ENCODE data around the gene COL17A1. TPM values are rescaled to one million over a fixed set of nuclear protein-coding genes. Genes with fewer than 3 reads are reported as not detected.

Gene COL17A1
- total RNA-seq, 3 donors from 2014 or later (not counting 1 experiment from before 2014, with no cell fraction given) = not detected

DNA sequence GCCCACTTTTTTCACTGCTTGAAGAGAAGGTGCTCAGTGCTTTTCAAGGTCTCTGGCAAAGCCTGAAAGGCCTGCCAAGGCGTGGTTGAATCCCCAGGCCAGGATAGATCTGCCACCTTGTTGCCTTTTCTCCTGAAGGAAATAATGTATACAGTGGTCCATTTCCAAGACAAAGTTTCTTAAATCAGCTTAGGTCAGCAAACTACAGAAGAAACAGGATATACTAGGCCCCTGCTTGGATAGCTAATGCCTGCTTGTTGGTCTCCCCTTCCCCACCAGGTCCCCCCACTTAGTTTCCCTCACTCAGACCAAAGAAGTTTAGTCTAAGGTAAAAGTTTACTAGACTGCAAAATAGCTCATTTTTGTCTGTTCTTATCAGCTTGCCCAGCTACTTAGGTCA is 19.9 kb downstream of the COL17A1 start:
- 78% methylated on average over 1 of the region's 1 CpG for WGBS (ENCODE audit: insufficient coverage)
- Mint-ChIP-seq H3K27me3 (ENCODE audit: low read depth in 2 of 2) (peaks cover 7 to 13% of the 10 kb centered on the region in 2 donors), H3K4me3 (no peak overlapping the region), H3K27ac (no peak overlapping the region), H3K4me1 (no peaks in the 10 kb centered on the region), H3K9me3 (no peaks in the 10 kb centered on the region), H3K36me3 (no peaks in the 10 kb centered on the region)
- Histone ChIP-seq H3K4me1 (ENCODE audit: control insufficient read depth, insufficient read depth, low read length) (no peaks in the 10 kb centered on the region), H3K4me3 (ENCODE audit: low read length) (no peak overlapping the region), H3K27me3 (ENCODE audit: control insufficient read depth, insufficient read depth, low read length) (no peaks in the 10 kb centered on the region), H3K36me3 (ENCODE audit: control insufficient read depth, insufficient read depth, low read length) (no peaks in the 10 kb centered on the region), H3K27ac (ENCODE audit: low read length) (no peak overlapping the region), H3K9me3 (ENCODE audit: control insufficient read depth, insufficient read depth, low read length) (no peaks in the 10 kb centered on the region)
- no peak for DNase-seq
- intact Hi-C loops (cut with micrococcal nuclease) = no loop called here
- TF ChIP-seq CTCF (IDR thresholded peaks at IDR 0.05) = no peak
- ATAC-seq = no peak

GRCh38 chr10:104061196-104061595 is 24.5 kb downstream of the COL17A1 start:
- 96% methylated on average over 6 of the region's 6 CpGs for WGBS (ENCODE audit: insufficient coverage)
- Mint-ChIP-seq H3K27me3 (ENCODE audit: low read depth in 2 of 2) (peaks cover under 1 to 2% of the 10 kb centered on the region in 2 donors), H3K36me3 (no peaks in the 10 kb centered on the region), H3K4me1 (no peaks in the 10 kb centered on the region), H3K27ac (no peak overlapping the region), H3K4me3 (no peak overlapping the region), H3K9me3 (no peaks in the 10 kb centered on the region)
- Histone ChIP-seq H3K36me3 (ENCODE audit: control insufficient read depth, insufficient read depth, low read length) (no peaks in the 10 kb centered on the region), H3K27me3 (ENCODE audit: control insufficient read depth, insufficient read depth, low read length) (no peaks in the 10 kb centered on the region), H3K4me3 (ENCODE audit: low read length) (no peak overlapping the region), H3K9me3 (ENCODE audit: control insufficient read depth, insufficient read depth, low read length) (no peaks in the 10 kb centered on the region), H3K27ac (ENCODE audit: low read length) (no peak overlapping the region), H3K4me1 (ENCODE audit: control insufficient read depth, insufficient read depth, low read length) (no peaks in the 10 kb centered on the region)
- intact Hi-C loops (cut with micrococcal nuclease) = no loop called here
- no peak for DNase-seq
- ATAC-seq = no peak
- TF ChIP-seq CTCF (IDR thresholded peaks at IDR 0.05) = no peak

GRCh38 chr10:104059364-104059763 is 26.3 kb downstream of the COL17A1 start:
- DNase-seq = no peak
- no peak for TF ChIP-seq CTCF (IDR thresholded peaks at IDR 0.05)
- Histone ChIP-seq H3K9me3 (ENCODE audit: control insufficient read depth, insufficient read depth, low read length) (no peaks in the 10 kb centered on the region), H3K4me1 (ENCODE audit: control insufficient read depth, insufficient read depth, low read length) (no peaks in the 10 kb centered on the region), H3K36me3 (ENCODE audit: control insufficient read depth, insufficient read depth, low read length) (no peaks in the 10 kb centered on the region), H3K4me3 (ENCODE audit: low read length) (no peak overlapping the region), H3K27ac (ENCODE audit: low read length) (no peak overlapping the region), H3K27me3 (ENCODE audit: control insufficient read depth, insufficient read depth, low read length) (no peaks in the 10 kb centered on the region)
- Mint-ChIP-seq H3K4me3 (no peak overlapping the region), H3K27ac (no peak overlapping the region), H3K9me3 (no peaks in the 10 kb centered on the region), H3K36me3 (no peaks in the 10 kb centered on the region), H3K4me1 (no peaks in the 10 kb centered on the region), H3K27me3 (ENCODE audit: low read depth in 2 of 2) (no peaks in the 10 kb centered on the region)
- no peak for ATAC-seq
- intact Hi-C loops (cut with micrococcal nuclease) = no loop called here
- 75% methylated on average over 4 of the region's 4 CpGs for WGBS (ENCODE audit: insufficient coverage)

DNA sequence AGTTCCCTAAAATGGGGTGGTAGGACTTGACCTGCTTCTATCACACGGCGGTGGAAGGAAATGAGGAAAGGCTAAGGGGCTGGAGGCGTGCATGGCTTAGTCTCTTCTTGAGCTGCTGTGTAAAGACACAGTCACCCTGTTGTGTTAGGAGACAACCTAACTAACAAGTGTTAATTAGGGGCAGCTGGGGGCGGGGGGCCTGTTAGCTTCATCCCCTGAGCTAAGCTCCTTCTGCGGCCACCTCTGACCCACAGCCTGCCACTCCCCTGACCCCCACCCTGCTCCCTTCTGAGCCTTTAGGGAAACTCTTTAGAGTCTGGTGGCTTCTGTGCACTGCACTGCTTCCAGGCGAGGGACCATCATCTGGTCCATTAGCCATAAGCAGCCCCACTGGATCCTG is 28.0 kb downstream of the COL17A1 start:
- no peaks in the 10 kb centered on the region for H3K4me1 Mint-ChIP-seq
- no peak overlapping the region for H3K27ac Mint-ChIP-seq
- H3K4me3 Mint-ChIP-seq = no peak overlapping the region

More for the DNA sequence above, 28.0 kb downstream of the COL17A1 start:
- no peak for ATAC-seq
- Mint-ChIP-seq H3K27me3 (ENCODE audit: low read depth in 2 of 2) (no peaks in the 10 kb centered on the region), H3K36me3 (no peaks in the 10 kb centered on the region), H3K9me3 (no peaks in the 10 kb centered on the region)
- no peaks in the 10 kb centered on the region for H3K4me1 ChIP-seq (ENCODE audit: control insufficient read depth, insufficient read depth, low read length)
- TF ChIP-seq CTCF (IDR thresholded peaks at IDR 0.05) = no peak
- no peaks in the 10 kb centered on the region for H3K27me3 ChIP-seq (ENCODE audit: control insufficient read depth, insufficient read depth, low read length)
- no peak for DNase-seq
- H3K4me3 ChIP-seq (ENCODE audit: low read length) = no peak overlapping the region
- intact Hi-C loops (cut with micrococcal nuclease) = no loop called here
- H3K36me3 ChIP-seq (ENCODE audit: control insufficient read depth, insufficient read depth, low read length) = no peaks in the 10 kb centered on the region
- H3K9me3 ChIP-seq (ENCODE audit: control insufficient read depth, insufficient read depth, low read length) = no peaks in the 10 kb centered on the region
- 75% methylated on average over 6 of the region's 6 CpGs for WGBS (ENCODE audit: insufficient coverage)
- H3K27ac ChIP-seq (ENCODE audit: low read length) = no peak overlapping the region

All from natural killer cell (primary cell).